HFFc6 (cell line): ENCODE data around the gene CLIC5. TPM values are rescaled to one million over a fixed set of nuclear protein-coding genes. Genes with fewer than 3 reads are reported as not detected.
A peak's percentile ranks its signal among the peaks of the same experiment; 100 is the strongest.
"Not testable (repeated sequence)": the region's sequence is repeated elsewhere in the genome, so short reads cannot be mapped to it uniquely, and the experiment has no call there.

Experiments used
- DNase-seq: peaks from one replicate; pipeline ENCODE4 v3.0.0-alpha.2; 2018
- H3K27ac Mint-ChIP-seq: 2 replicates; pipeline ENCODE4 v1.8.0; 2020; ENCODE audit warnings: mild to moderate bottlenecking, mixed read lengths
- H3K27me3 Mint-ChIP-seq: 2 replicates; pipeline ENCODE4 v1.8.0; 2021; ENCODE audit warnings: mild to moderate bottlenecking, moderate library complexity, mixed read lengths; ENCODE audit not compliant: insufficient read depth
- H3K36me3 Mint-ChIP-seq: 2 replicates; pipeline ENCODE4 v1.8.0; 2021; ENCODE audit warnings: low read depth, mixed read lengths
- H3K4me1 Mint-ChIP-seq: 2 replicates; pipeline ENCODE4 v1.8.0; 2020; ENCODE audit warnings: low read depth, mixed read lengths
- H3K4me3 Mint-ChIP-seq: 2 replicates; pipeline ENCODE4 v1.8.0; 2020; ENCODE audit warnings: mild to moderate bottlenecking, moderate library complexity, mixed read lengths
- H3K9me3 Mint-ChIP-seq: 2 replicates; pipeline ENCODE4 v1.8.0; 2020; ENCODE audit warnings: mild to moderate bottlenecking, mixed read lengths
- total RNA-seq, 6 experiments: library from RNA; stranded (reverse); fragmentation: NEBNext Ultra II Directional; extraction: Animal tissue kit (Norgen Biotek cat#: 25700); gene quantifications; 2 replicates in 1 of 6; 3 replicates in 5 of 6; pipeline ENCODE4 v1.2.3, GENCODE V29; 2021
- TF ChIP-seq, protein P1 (sequence below): fragments of 200-600 bp; sonication (generic); IDR thresholded peaks from 2 replicates; pipeline ENCODE4 v1.5.0; 2021; ENCODE audit warnings: antibody characterized with exemption, mild to moderate bottlenecking

CLIC5 gene
- total RNA-seq, 6 experiments from 2014 or later = not detected

DNA sequence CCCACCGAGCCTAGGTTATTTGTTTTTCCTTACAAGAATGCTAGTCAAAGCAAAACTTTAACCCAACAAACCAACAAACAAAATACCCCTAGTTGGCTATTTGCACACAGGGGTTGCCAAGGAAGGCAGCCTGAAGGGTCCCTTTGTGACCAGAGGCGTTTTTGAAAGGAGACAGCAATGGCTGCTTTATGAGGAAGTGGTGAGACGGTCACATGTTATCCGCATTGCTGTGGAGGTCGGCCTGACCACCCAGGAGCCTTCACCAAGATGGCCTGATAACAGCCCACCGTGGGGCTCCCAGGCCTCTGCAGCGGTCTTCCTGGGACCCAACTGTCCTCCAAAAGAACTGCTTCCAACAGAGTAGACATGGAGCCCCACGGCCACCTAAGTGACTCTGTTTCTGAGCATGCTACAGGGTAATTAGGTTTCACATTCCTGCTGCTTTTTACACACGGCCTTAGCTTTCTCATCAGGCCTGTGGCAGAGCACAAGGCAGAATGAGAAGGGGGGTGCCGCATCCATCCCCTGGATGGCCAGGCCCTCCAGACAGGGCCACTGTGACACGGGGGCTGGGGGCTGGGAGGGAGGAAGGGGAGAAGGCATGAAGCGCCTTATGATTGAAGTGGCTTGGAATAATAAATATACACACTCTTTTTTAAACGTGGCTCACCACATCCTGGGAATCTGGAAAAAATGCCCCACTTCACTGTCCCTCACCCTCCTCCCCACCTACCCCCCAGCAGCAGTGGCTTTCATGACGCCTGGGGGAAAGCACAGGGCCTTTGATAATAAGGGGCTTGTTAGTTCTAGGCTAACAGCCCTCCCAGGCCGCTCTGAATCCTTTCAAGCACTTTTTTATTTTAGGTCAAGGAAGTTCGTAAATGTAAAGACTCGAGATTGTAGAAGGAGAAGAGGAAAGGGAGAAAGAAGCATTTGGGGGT is 86.0 kb downstream of the CLIC5 start:
- H3K27ac Mint-ChIP-seq = no peak overlapping the region
- peaks cover 22% of the 10 kb centered on the region for H3K27me3 Mint-ChIP-seq
- no peak overlapping the region for H3K4me3 Mint-ChIP-seq
- H3K36me3 Mint-ChIP-seq = no peaks in the 10 kb centered on the region
- no peaks in the 10 kb centered on the region for H3K9me3 Mint-ChIP-seq
- H3K4me1 Mint-ChIP-seq = no peaks in the 10 kb centered on the region
- no peak for DNase-seq
- TF ChIP-seq, protein P1, sequence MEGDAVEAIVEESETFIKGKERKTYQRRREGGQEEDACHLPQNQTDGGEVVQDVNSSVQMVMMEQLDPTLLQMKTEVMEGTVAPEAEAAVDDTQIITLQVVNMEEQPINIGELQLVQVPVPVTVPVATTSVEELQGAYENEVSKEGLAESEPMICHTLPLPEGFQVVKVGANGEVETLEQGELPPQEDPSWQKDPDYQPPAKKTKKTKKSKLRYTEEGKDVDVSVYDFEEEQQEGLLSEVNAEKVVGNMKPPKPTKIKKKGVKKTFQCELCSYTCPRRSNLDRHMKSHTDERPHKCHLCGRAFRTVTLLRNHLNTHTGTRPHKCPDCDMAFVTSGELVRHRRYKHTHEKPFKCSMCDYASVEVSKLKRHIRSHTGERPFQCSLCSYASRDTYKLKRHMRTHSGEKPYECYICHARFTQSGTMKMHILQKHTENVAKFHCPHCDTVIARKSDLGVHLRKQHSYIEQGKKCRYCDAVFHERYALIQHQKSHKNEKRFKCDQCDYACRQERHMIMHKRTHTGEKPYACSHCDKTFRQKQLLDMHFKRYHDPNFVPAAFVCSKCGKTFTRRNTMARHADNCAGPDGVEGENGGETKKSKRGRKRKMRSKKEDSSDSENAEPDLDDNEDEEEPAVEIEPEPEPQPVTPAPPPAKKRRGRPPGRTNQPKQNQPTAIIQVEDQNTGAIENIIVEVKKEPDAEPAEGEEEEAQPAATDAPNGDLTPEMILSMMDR = no peak

- no peaks in the 10 kb centered on the region for H3K36me3 Mint-ChIP-seq
- H3K4me1 Mint-ChIP-seq = peaks cover 7% of the 10 kb centered on the region
- H3K4me3 Mint-ChIP-seq = no peak overlapping the region
- TF ChIP-seq, protein P1 = no peak
- DNase-seq = no peak
- peaks cover 21% of the 10 kb centered on the region for H3K27me3 Mint-ChIP-seq
- H3K9me3 Mint-ChIP-seq = no peaks in the 10 kb centered on the region
- no peak overlapping the region for H3K27ac Mint-ChIP-seq
Measured at GRCh38 chr6:45928721-45929305, 86.8 kb downstream of the CLIC5 start.

- H3K4me1 Mint-ChIP-seq = peaks cover 18% of the 10 kb centered on the region
- H3K27ac Mint-ChIP-seq = no peak overlapping the region
- no peak overlapping the region for H3K4me3 Mint-ChIP-seq
- DNase-seq = no peak
- H3K36me3 Mint-ChIP-seq = no peaks in the 10 kb centered on the region
- TF ChIP-seq, protein P1 = no peak
- H3K9me3 Mint-ChIP-seq = no peaks in the 10 kb centered on the region
- peaks cover 14% of the 10 kb centered on the region for H3K27me3 Mint-ChIP-seq
Measured at GRCh38 chr6:45927421-45928320, 88.0 kb downstream of the CLIC5 start.

DNA sequence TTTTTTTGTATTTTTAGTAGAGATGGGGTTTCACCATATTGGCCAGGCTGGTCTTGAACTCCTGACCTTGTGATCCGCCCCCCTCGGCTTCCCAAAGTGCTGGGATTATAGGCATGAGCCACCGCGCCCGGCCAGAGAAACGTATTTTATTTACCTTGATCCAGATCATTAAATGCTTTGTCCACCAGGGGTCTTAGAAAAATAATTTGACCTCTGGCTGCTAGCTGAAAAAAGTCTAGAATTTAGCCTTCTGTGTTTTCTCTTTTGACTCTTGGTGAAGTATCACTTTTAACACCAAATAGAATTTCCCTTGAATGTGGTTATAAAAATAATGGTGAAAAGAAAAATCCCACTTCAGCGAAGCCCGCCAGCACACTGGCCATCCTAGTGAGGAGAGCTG is 89.2 kb downstream of the CLIC5 start:
- H3K27ac Mint-ChIP-seq, H3K36me3 Mint-ChIP-seq, DNase-seq, H3K4me3 Mint-ChIP-seq, H3K9me3 Mint-ChIP-seq, H3K27me3 Mint-ChIP-seq: not testable (repeated sequence)
- TF ChIP-seq, protein P1 = peak; percentile 6; the same call in 1 of the 2 replicates
- peaks cover 29% of the 10 kb centered on the region for H3K4me1 Mint-ChIP-seq

GRCh38 chr6:45924763-45925342 is 90.8 kb downstream of the CLIC5 start:
- no peak overlapping the region for H3K27ac Mint-ChIP-seq
- TF ChIP-seq, protein P1 = no peak
- H3K4me1 Mint-ChIP-seq = peaks cover 42% of the 10 kb centered on the region
- DNase-seq = no peak
- no peaks in the 10 kb centered on the region for H3K9me3 Mint-ChIP-seq
- peaks cover 8% of the 10 kb centered on the region for H3K27me3 Mint-ChIP-seq
- no peak overlapping the region for H3K4me3 Mint-ChIP-seq
- H3K36me3 Mint-ChIP-seq = no peaks in the 10 kb centered on the region
